Fibroblast of skin of left quadriceps (primary cell): ENCODE results near the gene ZNF341.

Experiments
- DNase-seq, 2 experiments: peaks; one replicate each; pipeline ENCODE4 v3.0.0-alpha.2; 2013; ENCODE audit warnings: low read depth in 2 of 2

ZNF341 gene

DNA sequence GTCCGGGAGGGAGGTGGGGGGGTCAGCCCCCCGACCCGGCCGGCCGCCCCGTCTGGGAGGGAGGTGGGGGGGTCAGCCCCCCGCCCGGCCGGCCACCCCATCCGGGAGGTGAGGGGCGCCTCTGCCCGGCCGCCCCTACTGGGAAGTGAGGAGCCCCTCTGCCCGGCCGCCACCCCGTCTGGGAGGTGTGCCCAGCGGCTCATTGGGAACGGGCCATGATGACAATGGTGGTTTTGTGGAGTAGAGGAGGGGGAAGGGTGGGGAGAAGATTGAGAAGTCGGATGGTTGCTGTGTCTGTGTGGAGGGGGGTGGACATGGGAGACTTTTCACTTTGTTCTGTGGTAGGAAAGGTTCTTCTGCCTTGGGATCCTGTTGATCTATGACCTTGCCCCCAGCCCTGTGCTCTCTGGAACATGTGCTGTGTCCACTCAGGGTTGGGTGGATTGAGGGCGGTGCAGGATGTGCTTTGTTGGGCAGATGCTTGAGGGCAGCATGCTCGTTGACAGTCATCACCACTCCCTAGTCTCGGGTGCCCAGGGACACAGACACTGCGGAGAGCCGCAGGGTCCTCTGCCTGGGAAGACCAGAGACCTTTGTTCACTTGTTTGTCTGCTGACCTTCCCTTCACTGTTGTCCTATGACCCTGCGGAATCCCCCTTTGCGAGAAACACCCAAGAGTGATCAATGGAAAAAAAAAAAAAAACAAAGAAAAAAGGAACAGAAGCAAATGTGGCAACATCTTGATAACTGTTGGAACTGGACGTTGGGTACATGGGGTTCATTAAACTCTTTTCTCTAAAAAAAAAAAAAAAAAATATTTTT is 30.0 kb upstream of the ZNF341 start:
- no peak for DNase-seq

DNA sequence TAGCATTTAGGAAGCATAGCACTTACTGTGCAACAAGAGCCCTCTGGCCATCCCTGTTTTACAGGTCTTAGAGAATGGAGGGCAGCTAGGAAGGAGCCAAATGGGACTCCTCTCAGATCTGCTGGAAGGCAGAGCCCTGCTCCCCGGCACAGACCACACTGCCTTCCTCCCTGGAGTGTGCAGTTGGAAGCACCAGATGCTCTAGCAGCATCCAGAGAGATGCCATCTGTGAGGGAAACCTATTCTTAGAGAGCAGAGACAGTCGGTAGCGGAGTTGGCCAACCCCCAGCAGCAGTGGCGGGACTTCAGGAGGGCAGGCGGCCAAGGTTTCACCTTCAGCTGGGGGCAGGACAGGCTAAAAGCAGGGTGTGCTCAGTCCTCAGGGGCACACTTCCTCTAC is 28.9 kb upstream of the ZNF341 start:
- DNase-seq = no peak

- DNase-seq = no peak
Observed at GRCh38 chr20:33703498-33704137, 28.2 kb upstream of the ZNF341 start.

- no peak for DNase-seq
Observed at GRCh38 chr20:33704197-33704924, 27.4 kb upstream of the ZNF341 start.

GRCh38 chr20:33707668-33708067 is 24.1 kb upstream of the ZNF341 start:
- no peak for DNase-seq

- no peak for DNase-seq
Observed at GRCh38 chr20:33709398-33709797, 22.4 kb upstream of the ZNF341 start.

DNA sequence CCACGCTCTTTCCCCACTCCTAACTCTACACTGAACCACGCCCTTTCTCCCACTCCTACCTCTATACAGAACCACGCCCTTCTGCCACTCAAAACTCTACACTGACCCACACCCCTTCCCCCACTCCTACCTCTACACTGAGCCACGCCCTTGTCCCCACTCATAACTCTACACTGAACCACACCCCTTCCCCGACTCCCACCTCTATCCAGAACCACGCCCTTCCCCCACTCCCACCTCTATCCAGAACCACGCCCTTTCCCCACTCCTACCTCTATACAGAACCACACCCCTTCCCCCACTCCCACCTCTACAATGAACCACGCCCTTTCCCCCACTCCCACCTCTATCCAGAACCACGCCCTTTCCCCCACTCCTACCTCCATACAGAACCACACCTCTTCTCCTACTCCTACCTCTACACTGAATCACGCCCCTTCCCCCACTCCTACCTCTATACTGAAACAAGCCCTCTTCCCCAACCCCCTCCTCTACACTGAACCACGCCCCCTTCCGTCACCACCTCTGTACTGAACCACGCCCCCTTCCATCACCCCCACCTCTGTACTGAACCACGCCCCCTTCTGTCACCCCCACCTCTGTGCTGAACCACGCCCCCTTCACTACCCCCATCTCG is 21.8 kb upstream of the ZNF341 start:
- DNase-seq = no peak

GRCh38 chr20:33710681-33711445 is 20.9 kb upstream of the ZNF341 start:
- no peak for DNase-seq

- DNase-seq = no peak
Observed at GRCh38 chr20:33711446-33711738, 20.4 kb upstream of the ZNF341 start.

DNA sequence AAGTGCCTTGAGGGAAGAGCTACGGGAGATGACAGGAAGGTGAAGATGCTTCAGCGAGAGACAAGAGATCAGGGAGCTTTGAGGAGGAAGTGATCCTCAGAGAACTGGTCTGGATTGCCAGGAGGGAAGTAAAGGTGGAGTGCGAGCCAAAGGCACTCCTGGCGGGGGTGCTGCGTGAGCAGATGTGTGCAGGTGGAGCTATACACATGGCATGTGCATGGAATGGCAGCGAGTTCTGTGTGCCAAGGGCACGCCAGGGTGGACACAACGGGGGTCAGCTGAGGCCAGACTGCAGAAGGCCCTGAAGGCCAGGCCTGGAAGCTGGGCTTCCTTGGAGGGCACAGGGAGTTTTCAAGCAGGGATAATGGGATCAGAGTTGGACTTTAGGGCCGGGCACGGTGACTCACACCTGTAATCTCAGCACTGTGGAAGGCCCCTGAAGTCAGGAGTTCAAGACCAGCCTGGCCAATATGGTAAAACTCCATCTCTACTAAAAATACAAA is 17.9 kb upstream of the ZNF341 start:
- no peak for DNase-seq

- no peak for DNase-seq
Observed at GRCh38 chr20:33716498-33716897, 15.3 kb upstream of the ZNF341 start.

- no peak for DNase-seq
Observed at GRCh38 chr20:33719277-33719988, 12.4 kb upstream of the ZNF341 start.

DNA sequence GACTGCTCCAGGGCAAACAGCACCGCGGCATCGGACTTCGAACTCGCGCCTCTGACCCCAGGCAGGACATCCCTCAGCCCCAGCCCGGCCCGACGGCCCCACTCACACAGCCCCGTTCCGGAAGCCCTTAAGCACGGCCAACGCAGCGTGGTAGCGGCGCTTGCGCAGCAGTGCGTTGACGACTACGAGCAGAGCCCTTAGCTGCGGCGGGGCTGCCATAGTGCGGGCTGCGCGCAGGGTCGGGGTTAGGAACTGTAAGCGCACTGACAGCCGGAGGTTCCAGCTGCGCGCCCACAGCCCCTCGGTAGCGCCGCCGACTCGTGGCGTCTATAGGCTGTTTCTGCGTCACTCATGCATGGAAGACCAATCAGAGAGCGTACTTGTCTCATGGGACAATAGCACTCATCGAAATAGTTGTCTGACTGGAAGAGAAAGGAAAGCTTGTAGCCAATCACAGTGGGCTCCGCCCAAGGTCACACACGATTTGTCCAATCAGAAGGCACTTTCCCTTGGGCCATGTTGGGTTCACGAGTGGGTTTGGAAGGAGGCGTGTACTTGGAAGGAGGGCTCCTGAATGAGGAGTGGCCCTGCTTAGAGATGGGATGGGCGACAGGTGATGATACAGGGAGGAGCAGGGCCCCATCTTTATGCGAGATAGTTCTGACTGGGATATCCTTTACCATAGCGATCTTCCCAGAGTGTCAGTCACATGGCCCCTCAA is 11.6 kb upstream of the ZNF341 start, which contains the start of gene PXMP4:
Gene PXMP4 (minus strand): TSS at position 322 of the 721 bp plus-strand sequence. CDS start 103 bp downstream, at position 219.
- DNase-seq = peak; percentile 97 to 98

DNA sequence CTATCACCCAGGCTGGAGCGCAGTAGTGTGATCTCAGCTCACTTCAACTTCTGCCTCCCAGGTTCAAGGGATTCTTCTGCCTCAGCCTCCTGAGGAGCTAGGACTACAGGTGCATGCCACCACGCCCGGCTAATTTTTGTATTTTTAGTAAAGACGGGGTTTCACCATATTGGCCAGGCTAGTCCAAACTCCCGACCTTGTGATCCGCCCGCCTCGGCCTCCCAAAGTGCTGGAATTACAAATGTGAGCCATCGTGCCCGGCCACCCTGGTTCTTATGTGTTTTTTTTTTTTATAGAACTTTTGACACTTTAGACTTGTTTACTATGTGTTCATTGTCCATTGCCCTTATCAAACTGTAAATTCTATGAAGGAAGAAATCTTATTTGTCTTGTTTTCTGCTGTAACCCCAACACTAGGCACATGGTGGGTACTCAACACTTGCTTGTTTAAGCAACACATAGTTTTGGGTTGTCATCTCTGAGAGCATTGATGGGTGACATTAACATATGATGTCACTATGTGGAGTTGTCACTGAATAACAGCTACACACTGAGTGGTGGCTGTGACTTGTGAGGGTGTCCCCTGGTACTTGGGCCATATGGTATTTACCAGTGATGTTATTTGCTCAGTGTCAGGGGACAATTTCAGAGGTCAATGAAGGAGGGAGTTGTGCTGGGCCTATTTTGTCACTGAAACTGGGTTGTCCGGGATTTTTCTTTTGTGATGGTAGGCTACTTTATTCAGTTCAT is 10.2 kb upstream of the ZNF341 start:
- no peak for DNase-seq

GRCh38 chr20:33724439-33725094 is 7.2 kb upstream of the ZNF341 start:
- DNase-seq = no peak

DNA sequence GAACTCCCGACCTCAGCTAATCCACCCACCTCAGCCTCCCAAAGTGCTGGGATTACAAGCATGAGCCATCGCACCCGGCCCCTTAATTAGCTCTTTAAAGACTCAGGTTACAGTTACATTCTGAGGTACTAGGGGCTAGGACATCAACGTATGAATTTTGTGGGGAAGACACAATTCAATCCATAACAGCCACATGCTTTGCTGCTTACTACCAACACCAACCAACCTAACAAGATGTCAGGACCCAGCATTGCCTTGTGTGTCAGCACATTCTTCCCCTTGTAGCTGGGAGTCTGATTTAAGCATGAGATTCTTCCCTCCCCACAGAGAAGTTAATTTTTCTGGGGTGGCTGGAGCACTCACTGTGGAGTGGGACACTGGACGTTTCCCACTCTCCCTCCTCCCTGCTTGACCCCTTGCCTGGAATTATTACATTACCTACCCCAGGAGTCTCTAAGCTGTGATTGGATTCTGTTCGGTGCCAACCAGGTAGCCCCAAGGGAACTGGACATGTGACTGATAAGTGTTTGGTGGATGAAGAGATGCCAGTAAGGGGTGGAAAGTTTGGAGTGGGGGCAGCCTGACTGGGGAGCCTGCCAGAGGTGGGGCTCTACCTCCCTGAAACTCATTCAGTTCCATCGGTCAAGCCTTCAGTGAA is 6.1 kb upstream of the ZNF341 start:
- no peak for DNase-seq

DNA sequence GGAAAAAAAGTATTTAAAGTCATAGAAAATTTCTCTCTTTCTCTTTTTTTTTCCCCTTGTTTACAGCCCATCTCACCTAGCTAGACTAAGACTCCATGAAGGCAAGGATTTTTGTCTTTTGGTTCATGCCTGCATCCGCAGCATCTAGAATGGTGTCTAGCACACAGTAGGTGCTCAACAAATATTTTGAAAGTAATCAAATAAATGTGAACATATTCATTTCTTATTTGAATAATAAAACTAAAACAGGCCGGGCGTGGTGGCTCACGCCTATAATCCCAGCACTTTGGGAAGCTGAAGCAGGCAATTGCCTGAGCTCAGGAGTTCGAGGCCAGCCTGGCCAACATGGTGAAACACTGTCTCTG is 4.7 kb upstream of the ZNF341 start:
- DNase-seq = no peak

GRCh38 chr20:33727806-33728205 is 4.0 kb upstream of the ZNF341 start:
- no peak for DNase-seq
